ENCODE data around the gene PLA2G4B.

The PLA2G4B gene

DNA sequence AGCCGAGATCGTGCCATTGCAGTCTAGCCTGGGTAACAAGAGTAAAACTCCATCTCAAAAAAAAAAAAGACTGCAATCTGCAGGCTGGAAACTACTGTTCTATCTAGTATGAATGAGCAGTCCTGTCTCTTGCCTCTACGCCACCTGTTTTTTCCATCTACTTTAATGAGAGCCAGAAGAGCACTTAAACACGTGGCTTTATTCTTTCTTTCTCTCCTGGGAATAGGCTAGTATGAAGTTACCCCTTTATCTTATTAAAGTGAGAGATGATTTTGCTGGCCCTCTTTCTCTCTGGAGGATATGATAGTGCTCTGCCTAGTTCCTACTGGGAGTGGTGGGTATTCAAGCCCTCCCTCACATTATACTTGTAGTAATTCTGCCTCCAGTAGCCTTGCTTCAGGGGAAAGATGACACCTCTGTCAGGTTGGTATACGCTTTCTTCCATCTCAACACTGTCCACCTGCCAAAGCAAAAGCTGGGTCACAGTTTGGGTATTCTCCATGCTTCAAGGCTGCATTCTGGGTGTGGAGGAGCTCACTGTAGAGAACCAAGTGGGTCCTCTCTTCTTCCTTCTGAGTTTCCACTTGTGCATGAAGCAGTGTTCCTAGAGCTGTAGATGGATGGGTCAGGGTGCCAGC lies 46.5 kb upstream of the PLA2G4B start:
- Histone ChIP-seq H4K20me1 (ENCODE audit: insufficient read depth, low read length, poor library complexity, severe bottlenecking) (no peaks in the 10 kb centered on the region), H2AFZ (ENCODE audit: low read length) (no peak overlapping the region), H3K9me2 (replicated peaks; ENCODE audit: low read depth, low read length) (no peaks in the 10 kb centered on the region), H3F3A (ENCODE audit: low read depth) (peaks cover 5% of the 10 kb centered on the region), H3K9me3 (ENCODE audit: insufficient read depth, low read depth, low read length) (no peaks in the 10 kb centered on the region), H3K79me2 (ENCODE audit: insufficient read depth, low read length) (peaks cover 61% of the 10 kb centered on the region; the same call in 1 of the 2 replicates), H3K27me3 (ENCODE audit: insufficient read depth, low read length, poor library complexity, severe bottlenecking) (no peaks in the 10 kb centered on the region), H3K9ac (ENCODE audit: low read depth, low read length, poor library complexity, severe bottlenecking) (peak overlapping the region; percentile 76), H3K4me3 (ENCODE audit: low read length, poor library complexity, severe bottlenecking) (no peak overlapping the region), H3K4me2 (ENCODE audit: low read depth, low read length, poor library complexity, severe bottlenecking) (peak overlapping the region; percentile 61), H3K4me1 (ENCODE audit: insufficient read depth, low read length, poor library complexity, severe bottlenecking) (peaks cover 73% of the 10 kb centered on the region), H3K36me3 (ENCODE audit: insufficient read depth, low read length) (no peaks in the 10 kb centered on the region)
- TF ChIP-seq EZH2phosphoT487 (IDR thresholded peaks at IDR 0.05; ENCODE audit: borderline replicate concordance) = no peak
- TF ChIP-seq, protein P1, sequence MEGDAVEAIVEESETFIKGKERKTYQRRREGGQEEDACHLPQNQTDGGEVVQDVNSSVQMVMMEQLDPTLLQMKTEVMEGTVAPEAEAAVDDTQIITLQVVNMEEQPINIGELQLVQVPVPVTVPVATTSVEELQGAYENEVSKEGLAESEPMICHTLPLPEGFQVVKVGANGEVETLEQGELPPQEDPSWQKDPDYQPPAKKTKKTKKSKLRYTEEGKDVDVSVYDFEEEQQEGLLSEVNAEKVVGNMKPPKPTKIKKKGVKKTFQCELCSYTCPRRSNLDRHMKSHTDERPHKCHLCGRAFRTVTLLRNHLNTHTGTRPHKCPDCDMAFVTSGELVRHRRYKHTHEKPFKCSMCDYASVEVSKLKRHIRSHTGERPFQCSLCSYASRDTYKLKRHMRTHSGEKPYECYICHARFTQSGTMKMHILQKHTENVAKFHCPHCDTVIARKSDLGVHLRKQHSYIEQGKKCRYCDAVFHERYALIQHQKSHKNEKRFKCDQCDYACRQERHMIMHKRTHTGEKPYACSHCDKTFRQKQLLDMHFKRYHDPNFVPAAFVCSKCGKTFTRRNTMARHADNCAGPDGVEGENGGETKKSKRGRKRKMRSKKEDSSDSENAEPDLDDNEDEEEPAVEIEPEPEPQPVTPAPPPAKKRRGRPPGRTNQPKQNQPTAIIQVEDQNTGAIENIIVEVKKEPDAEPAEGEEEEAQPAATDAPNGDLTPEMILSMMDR (conservative IDR thresholded peaks at IDR 0.05; ENCODE audit: low read length) = no peak

- Histone ChIP-seq H3F3A (ENCODE audit: low read depth) (peaks cover 5% of the 10 kb centered on the region), H3K79me2 (ENCODE audit: insufficient read depth, low read length) (peaks cover 49% of the 10 kb centered on the region; the same call in 1 of the 2 replicates), H3K36me3 (ENCODE audit: insufficient read depth, low read length) (no peaks in the 10 kb centered on the region), H4K20me1 (ENCODE audit: insufficient read depth, low read length, poor library complexity, severe bottlenecking) (no peaks in the 10 kb centered on the region), H3K4me1 (ENCODE audit: insufficient read depth, low read length, poor library complexity, severe bottlenecking) (peaks cover 76% of the 10 kb centered on the region), H2AFZ (ENCODE audit: low read length) (no peak overlapping the region), H3K4me2 (ENCODE audit: low read depth, low read length, poor library complexity, severe bottlenecking) (no peak overlapping the region), H3K9me2 (replicated peaks; ENCODE audit: low read depth, low read length) (no peaks in the 10 kb centered on the region), H3K27me3 (ENCODE audit: insufficient read depth, low read length, poor library complexity, severe bottlenecking) (no peaks in the 10 kb centered on the region), H3K9me3 (ENCODE audit: insufficient read depth, low read depth, low read length) (no peaks in the 10 kb centered on the region), H3K9ac (ENCODE audit: low read depth, low read length, poor library complexity, severe bottlenecking) (no peak overlapping the region), H3K4me3 (ENCODE audit: low read length, poor library complexity, severe bottlenecking) (no peak overlapping the region)
- TF ChIP-seq, protein P1 (conservative IDR thresholded peaks at IDR 0.05; ENCODE audit: low read length) = no peak
- TF ChIP-seq EZH2phosphoT487 (IDR thresholded peaks at IDR 0.05; ENCODE audit: borderline replicate concordance) = no peak
These were observed 44.6 kb upstream of the PLA2G4B start for GRCh38 chr15:41794081-41794480.

GRCh38 chr15:41795996-41796856 lies 42.4 kb upstream of the PLA2G4B start:
- no peaks in the 10 kb centered on the region for H3K9me3 ChIP-seq (ENCODE audit: insufficient read depth, low read depth, low read length)
- peaks cover 5% of the 10 kb centered on the region for H3F3A ChIP-seq (ENCODE audit: low read depth)
- TF ChIP-seq, protein P1 (conservative IDR thresholded peaks at IDR 0.05; ENCODE audit: low read length) = no peak
- TF ChIP-seq EZH2phosphoT487 (IDR thresholded peaks at IDR 0.05; ENCODE audit: borderline replicate concordance) = no peak
- H2AFZ ChIP-seq (ENCODE audit: low read length) = no peak overlapping the region; the same call in 1 of the 2 replicates
- no peaks in the 10 kb centered on the region for H3K9me2 ChIP-seq (replicated peaks; ENCODE audit: low read depth, low read length)
- H4K20me1 ChIP-seq (ENCODE audit: insufficient read depth, low read length, poor library complexity, severe bottlenecking) = no peaks in the 10 kb centered on the region
- H3K4me3 ChIP-seq (ENCODE audit: low read length, poor library complexity, severe bottlenecking) = peak overlapping the region; percentile 58
- peaks cover 60% of the 10 kb centered on the region for H3K4me1 ChIP-seq (ENCODE audit: insufficient read depth, low read length, poor library complexity, severe bottlenecking)
- peak overlapping the region; percentile 84 for H3K4me2 ChIP-seq (ENCODE audit: low read depth, low read length, poor library complexity, severe bottlenecking)
- H3K79me2 ChIP-seq (ENCODE audit: insufficient read depth, low read length) = peaks cover 33% of the 10 kb centered on the region; the same call in 1 of the 2 replicates
- peak overlapping the region; percentile 63 for H3K9ac ChIP-seq (ENCODE audit: low read depth, low read length, poor library complexity, severe bottlenecking)
- H3K27me3 ChIP-seq (ENCODE audit: insufficient read depth, low read length, poor library complexity, severe bottlenecking) = no peaks in the 10 kb centered on the region
- H3K36me3 ChIP-seq (ENCODE audit: insufficient read depth, low read length) = peaks cover 14% of the 10 kb centered on the region; the same call in 1 of the 2 replicates
